Measurements from ENCODE around the gene MSANTD1.

MSANTD1 gene

DNA sequence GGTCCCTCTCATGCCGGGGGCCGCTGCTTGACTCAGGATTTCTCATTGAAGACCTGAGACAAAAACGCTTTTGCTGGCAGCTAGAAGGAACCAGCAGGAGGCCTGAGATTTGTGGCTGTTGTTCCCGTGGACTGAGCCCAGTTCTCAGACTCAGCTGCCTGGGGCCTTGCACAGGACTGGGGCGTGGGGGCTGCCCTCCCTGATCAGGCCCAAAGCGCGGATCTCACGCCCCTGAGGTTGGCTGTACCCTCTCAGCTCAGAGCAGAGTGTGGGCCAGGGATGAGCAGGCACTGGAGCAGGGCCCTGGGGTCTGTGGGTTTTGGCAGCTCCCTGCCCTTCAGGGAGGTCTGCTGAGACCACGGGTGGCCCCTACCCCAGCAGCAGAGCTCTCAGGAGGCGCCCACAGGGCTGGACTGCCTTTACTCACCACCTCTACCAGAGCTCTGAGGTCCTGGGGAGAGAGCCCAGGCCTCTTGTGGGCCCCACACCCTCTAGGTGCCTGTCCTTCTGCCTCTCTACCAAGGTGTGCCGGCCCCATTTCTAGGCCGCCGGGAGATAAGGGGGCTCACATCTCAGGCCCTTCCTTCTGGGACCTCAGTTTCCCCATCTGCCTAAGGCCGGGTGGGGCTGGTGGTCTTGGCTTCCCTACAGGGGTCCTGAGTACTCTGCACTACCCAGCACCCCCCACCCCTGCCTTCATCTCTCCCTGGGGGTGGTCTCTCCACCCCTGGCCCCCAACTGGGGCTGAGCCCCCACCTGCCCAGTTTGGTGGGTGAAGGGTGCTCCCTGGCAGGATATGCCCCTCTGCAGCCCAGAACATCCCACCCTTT lies 5.6 kb downstream of the MSANTD1 start:
- Mint-ChIP-seq H3K27me3 (no peaks in the 10 kb centered on the region), H3K9me3 (no peaks in the 10 kb centered on the region), H3K36me3 (ENCODE audit: low read depth) (no peaks in the 10 kb centered on the region), H3K4me1 (no peaks in the 10 kb centered on the region), H3K4me3 (no peak overlapping the region), H3K27ac (no peak overlapping the region)
- DNase-seq = no peak
- no peak for ATAC-seq

DNA sequence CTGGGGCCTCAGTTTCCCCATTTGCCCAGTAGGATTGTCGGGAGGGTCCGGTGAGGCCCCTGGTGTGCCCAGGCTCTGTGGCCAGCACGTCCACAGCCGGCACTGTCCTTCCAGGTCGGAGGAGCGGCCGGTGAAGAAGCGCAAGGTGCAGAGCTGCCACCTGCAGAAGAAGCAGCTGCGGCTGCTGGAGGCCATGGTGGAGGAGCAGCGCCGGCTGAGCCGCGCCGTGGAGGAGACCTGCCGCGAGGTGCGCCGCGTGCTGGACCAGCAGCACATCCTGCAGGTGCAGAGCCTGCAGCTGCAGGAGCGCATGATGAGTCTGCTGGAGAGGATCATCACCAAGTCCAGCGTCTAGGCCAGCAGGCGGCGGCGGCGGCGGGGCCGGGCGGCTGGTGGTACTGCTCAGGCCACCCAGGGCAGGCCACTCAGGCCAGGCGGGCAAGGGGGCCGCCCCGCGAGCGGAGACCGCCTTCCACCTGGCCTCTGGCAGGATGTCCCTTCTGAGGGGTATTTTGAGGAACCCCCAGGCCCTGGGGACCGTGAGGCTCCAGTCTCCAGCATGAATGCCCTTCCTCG lies 6.7 kb downstream of the MSANTD1 start:
- H3K9me3 Mint-ChIP-seq = no peaks in the 10 kb centered on the region
- no peaks in the 10 kb centered on the region for H3K4me1 Mint-ChIP-seq
- ATAC-seq = no peak
- DNase-seq = no peak
- no peak overlapping the region for H3K27ac Mint-ChIP-seq
- no peaks in the 10 kb centered on the region for H3K27me3 Mint-ChIP-seq
- no peak overlapping the region for H3K4me3 Mint-ChIP-seq
- H3K36me3 Mint-ChIP-seq (ENCODE audit: low read depth) = no peaks in the 10 kb centered on the region

DNA sequence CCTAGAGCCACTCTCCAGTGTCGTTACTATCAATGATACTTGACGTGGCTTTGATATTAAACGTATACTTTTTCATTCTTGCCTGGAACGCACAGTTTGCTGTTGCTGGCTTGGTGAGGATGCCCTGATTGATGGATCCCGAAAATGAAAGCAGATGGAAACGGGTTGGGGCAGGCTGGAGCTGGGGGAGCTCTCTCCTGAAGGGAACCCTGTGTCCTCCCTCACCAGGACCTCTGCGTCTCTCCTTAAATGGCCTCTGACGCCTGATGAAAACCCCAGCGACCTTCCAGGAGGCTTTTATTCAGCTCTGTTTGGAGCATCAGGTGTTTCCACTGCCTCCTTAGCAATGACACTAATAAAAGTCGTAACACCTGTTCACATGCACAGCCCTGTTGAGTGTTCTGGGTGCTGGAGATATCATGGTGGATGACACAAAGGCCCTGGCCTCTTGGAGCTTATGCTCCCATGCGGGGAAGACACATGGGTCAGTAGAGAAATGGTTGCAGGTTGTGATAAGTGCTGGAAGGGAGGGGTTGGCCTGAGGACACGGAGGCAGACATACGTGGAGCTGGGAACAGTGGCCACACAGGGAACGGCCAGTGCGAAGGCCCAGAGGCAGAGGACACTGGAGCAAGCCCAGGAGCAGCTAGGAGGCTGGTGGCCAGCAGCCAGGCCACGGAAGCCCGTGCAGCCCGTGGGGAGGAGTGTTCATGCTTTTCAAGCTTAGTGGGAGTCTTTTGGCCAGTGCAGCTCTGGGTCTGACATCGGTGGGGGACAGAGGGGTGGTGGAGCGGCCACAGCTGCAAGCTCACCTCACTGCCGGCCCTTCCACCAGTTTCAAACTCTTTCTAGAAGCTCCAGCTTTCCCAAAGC lies 7.5 kb downstream of the MSANTD1 start:
- no peak overlapping the region for H3K27ac Mint-ChIP-seq
- H3K4me1 Mint-ChIP-seq = no peaks in the 10 kb centered on the region
- no peak for DNase-seq
- H3K4me3 Mint-ChIP-seq = no peak overlapping the region
- ATAC-seq = no peak
- no peaks in the 10 kb centered on the region for H3K27me3 Mint-ChIP-seq
- H3K9me3 Mint-ChIP-seq = no peaks in the 10 kb centered on the region
- H3K36me3 Mint-ChIP-seq (ENCODE audit: low read depth) = no peaks in the 10 kb centered on the region

GRCh38 chr4:3257103-3257555 lies 8.2 kb downstream of the MSANTD1 start:
- Mint-ChIP-seq H3K27ac (no peak overlapping the region), H3K36me3 (ENCODE audit: low read depth) (no peaks in the 10 kb centered on the region), H3K4me3 (no peak overlapping the region), H3K27me3 (no peaks in the 10 kb centered on the region), H3K4me1 (no peaks in the 10 kb centered on the region), H3K9me3 (no peaks in the 10 kb centered on the region)
- DNase-seq (no peak), ATAC-seq (no peak)

- H3K4me3 Mint-ChIP-seq = no peak overlapping the region
- H3K36me3 Mint-ChIP-seq (ENCODE audit: low read depth) = no peaks in the 10 kb centered on the region
- no peak for DNase-seq
- no peak for ATAC-seq
- H3K9me3 Mint-ChIP-seq = no peaks in the 10 kb centered on the region
- no peak overlapping the region for H3K27ac Mint-ChIP-seq
- H3K4me1 Mint-ChIP-seq = no peaks in the 10 kb centered on the region
- H3K27me3 Mint-ChIP-seq = no peaks in the 10 kb centered on the region
Observed at GRCh38 chr4:3257556-3258482, 8.9 kb downstream of the MSANTD1 start.

DNA sequence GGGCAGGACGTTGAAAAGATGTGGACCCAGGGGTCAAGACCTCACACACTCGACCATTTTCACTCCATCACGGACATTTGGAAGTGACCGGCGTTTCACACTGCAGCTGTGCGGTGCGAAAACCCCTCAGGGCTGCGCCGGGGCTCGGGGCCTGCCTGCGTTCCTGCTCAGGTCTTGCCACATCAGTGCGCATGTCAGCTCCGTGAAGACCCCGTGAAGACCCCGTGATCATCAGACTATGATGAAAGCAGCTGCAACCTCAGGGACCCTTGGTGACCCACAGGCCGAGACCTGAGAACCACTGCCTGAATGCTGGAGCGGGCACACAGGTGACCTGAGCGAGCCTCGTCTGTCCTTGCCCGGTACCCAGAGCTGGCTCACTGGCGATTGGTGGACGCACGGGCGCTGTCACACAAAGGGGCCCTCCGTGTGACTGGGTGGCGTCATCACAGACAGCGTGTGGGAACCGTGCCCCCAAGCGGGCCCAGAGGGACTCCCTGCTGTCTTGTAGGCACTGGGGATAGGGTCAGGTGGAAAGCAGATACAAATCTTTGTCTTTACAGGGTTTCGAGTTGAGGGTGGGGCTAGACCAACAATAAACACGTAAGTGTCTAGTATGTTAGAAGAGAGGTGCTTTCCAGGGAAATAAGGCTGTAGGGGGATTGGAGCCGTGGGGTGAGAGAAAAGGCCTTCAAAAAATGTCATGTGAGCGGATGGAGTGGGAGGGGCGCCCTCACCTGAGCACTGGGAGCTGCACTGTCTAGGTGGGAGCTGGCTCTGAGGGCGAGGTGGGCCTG lies 12.7 kb downstream of the MSANTD1 start:
- no peaks in the 10 kb centered on the region for H3K9me3 Mint-ChIP-seq
- ATAC-seq = no peak
- no peaks in the 10 kb centered on the region for H3K4me1 Mint-ChIP-seq
- DNase-seq = no peak
- H3K36me3 Mint-ChIP-seq (ENCODE audit: low read depth) = no peaks in the 10 kb centered on the region
- H3K27me3 Mint-ChIP-seq = no peaks in the 10 kb centered on the region
- no peak overlapping the region for H3K27ac Mint-ChIP-seq
- no peak overlapping the region for H3K4me3 Mint-ChIP-seq

DNA sequence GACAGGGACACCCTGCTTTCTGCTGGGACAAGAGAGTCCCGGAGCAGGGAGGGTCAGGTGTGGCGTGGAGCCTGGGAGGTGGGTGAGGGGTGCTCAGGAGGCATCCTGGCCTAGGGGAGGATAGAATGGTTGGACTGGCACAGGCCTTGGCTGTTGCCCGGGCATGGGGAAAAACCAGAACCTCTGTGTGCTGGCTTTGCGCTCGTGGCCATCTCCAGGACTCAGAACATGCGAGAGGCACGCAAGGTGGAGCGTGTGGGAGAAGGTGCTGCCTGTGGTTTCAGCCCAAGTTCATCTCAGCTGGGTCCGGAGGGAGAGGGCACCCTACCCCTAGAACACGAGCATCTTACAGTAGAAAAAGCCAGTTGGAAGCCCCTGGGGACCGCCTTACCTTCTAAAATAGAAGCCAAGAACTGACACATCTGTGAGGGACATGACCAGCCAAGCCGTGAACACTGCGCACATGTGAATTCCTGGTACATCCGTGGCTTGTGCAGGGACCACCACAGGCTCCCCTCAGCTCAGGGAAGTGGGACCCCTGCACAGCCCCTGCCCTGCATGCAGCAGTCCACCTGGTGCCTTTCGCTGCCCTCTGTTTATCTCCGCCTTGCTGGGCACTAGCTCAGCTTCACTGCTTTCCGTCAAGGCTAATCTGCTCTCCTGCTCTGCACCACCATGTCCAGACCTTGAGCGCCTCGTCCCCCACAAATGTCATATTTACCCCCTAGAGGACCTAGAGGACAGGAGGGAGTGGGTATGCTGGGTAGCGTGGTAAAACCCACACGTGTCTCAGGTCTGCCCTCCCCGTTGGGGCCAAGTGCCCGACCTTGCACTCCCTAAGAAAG lies 13.5 kb downstream of the MSANTD1 start:
- ATAC-seq (no peak), DNase-seq (no peak)
- no peak overlapping the region for H3K4me3 Mint-ChIP-seq
- no peaks in the 10 kb centered on the region for H3K9me3 Mint-ChIP-seq
- H3K27me3 Mint-ChIP-seq = no peaks in the 10 kb centered on the region
- H3K4me1 Mint-ChIP-seq = no peaks in the 10 kb centered on the region
- H3K36me3 Mint-ChIP-seq (ENCODE audit: low read depth) = no peaks in the 10 kb centered on the region
- no peak overlapping the region for H3K27ac Mint-ChIP-seq

GRCh38 chr4:3263053-3263875 lies 14.3 kb downstream of the MSANTD1 start:
- Mint-ChIP-seq H3K9me3 (no peaks in the 10 kb centered on the region), H3K27me3 (no peaks in the 10 kb centered on the region), H3K27ac (no peak overlapping the region), H3K4me1 (no peaks in the 10 kb centered on the region), H3K36me3 (ENCODE audit: low read depth) (no peaks in the 10 kb centered on the region), H3K4me3 (no peak overlapping the region)
- DNase-seq = no peak
- peak; percentile 15 for ATAC-seq

DNA sequence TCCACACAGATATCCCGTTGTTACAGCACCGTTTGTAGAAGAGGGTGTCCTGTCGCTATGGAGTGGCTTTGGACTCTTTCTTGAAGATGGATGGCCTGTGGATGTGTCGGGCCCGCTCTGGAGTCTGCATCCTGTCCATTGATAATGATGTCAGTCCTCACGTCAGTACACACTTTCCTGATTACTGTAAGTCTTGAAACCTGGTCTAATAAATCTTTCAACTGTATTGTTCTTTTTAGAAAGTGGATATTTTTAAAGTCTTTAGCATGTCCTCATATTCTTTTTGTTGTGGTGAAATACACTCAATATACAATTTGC lies 14.9 kb downstream of the MSANTD1 start:
- Mint-ChIP-seq H3K4me1 (no peaks in the 10 kb centered on the region), H3K36me3 (ENCODE audit: low read depth) (no peaks in the 10 kb centered on the region), H3K4me3 (no peak overlapping the region), H3K27me3 (no peaks in the 10 kb centered on the region), H3K27ac (no peak overlapping the region), H3K9me3 (no peaks in the 10 kb centered on the region)
- ATAC-seq (no peak), DNase-seq (no peak)

DNA sequence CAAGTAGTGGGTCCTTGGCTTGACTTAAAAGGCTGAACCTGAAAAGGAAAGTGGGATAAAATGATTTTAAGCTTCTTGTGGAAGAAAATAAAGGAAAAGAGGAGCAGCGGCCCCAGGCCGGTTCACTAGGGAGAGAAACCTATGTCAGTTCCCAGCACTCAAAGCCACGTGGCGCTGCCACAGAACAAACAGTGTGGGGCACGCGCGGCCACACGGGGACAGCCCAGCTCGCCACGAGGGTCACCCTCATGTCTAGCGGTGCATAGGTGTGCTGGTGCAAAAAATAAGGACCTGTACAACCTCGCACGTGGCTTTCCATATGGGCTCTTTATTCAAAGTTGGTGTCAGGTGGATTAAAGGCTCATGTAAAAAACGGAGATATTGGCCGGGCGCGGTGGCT lies 17.1 kb downstream of the MSANTD1 start:
- Mint-ChIP-seq H3K36me3 (ENCODE audit: low read depth) (no peaks in the 10 kb centered on the region), H3K27ac (no peak overlapping the region), H3K4me3 (no peak overlapping the region), H3K27me3 (no peaks in the 10 kb centered on the region), H3K9me3 (no peaks in the 10 kb centered on the region), H3K4me1 (no peaks in the 10 kb centered on the region)
- no peak for DNase-seq
- no peak for ATAC-seq

DNA sequence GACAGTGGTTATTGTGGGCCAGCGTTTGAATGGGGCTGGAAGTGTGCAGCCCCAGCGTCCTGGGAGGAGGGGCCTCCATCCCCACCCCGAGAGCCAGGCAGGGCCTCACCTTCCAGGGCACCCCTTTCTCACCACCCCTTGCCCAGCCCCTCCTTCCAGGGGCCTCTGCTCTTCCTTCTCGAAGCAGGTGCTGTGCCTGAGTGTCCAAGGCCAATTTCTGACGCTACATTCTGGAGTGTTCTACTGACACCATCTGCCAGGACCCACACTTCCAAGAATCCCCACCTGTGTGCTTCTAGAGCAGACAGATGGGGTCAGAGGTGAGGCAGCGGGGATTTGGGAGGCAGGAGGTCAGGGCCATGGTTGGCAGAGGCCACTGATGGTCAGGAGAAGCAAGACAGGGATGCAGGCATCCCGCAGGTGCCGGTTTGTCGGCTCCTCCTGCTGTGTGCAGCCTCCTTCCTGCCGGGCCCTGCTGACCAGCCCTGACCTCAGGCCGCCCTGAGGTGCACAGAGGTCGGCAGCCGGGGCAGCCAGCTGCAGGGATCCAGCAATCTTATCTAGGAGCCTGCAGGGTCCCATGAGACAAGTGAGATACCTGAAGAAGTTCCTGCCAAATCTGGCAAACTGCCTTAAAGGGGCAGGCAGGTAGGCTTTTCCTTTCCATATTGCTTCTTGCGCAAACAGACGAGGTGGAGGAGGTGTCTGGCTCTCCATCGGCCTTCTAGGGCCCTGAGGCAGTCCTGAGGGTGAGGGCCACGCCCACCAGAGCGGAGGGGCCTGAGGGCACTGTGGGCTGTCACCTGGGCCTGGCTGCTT lies 18.8 kb downstream of the MSANTD1 start:
- DNase-seq = no peak
- no peaks in the 10 kb centered on the region for H3K4me1 Mint-ChIP-seq
- no peak overlapping the region for H3K4me3 Mint-ChIP-seq
- H3K27me3 Mint-ChIP-seq = no peaks in the 10 kb centered on the region
- H3K36me3 Mint-ChIP-seq (ENCODE audit: low read depth) = peaks cover 1% of the 10 kb centered on the region
- ATAC-seq = no peak
- H3K9me3 Mint-ChIP-seq = no peaks in the 10 kb centered on the region
- no peak overlapping the region for H3K27ac Mint-ChIP-seq
